Peyer's patch (tissue), 4 donors: ENCODE results near the gene DTL.

Experiments
- POLR2A ChIP-seq, 2 donors: fragments of 450-650 bp; IDR thresholded peaks; one replicate each; pipeline ENCODE4 v1.5.1; 2017; ENCODE audit warnings: antibody characterized with exemption in 2 of 2, mild to moderate bottlenecking in 2 of 2, moderate library complexity in 2 of 2
- TF ChIP-seq, protein P1 (sequence below), 6 experiments: fragments of 450-650 bp in 4 of 6; fragments of 200-600 bp in 2 of 6; sonication (generic) in 1 of 6; IDR thresholded peaks; one replicate each; pipeline ENCODE4 v1.5.1; 2017 to 2019; ENCODE audit warnings: antibody characterized with exemption in 6 of 6, mild to moderate bottlenecking in 3 of 6, moderate library complexity in 1 of 6

DNA sequence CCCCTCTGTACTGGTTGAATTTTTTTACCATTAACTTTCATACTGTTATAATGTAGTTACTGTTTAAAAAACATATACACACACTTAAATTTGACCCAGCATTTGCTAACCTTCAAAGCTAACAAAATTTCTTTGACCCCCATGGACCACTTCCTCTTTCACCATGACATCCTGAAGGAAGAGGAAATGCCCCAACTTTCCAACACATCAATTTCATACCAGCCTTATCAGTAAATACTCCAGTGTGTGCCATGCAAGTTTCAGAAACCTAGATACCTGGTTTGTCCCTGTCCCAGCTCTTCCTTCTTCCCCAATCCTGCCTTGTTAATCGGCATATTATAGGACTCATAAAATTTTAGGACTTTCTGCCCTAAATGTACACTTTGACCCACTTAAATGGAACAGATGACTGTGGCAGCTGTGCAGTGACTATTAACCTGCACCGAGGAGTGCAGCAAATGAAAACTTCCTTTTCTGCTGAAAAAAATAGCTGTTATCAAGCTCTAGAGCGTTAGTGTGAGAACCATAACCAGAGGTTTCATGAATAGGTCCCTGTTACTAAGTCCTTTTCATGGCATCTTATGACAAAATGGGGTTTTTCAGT, 54.1 kb downstream of the DTL start:
- TF ChIP-seq, protein P1, sequence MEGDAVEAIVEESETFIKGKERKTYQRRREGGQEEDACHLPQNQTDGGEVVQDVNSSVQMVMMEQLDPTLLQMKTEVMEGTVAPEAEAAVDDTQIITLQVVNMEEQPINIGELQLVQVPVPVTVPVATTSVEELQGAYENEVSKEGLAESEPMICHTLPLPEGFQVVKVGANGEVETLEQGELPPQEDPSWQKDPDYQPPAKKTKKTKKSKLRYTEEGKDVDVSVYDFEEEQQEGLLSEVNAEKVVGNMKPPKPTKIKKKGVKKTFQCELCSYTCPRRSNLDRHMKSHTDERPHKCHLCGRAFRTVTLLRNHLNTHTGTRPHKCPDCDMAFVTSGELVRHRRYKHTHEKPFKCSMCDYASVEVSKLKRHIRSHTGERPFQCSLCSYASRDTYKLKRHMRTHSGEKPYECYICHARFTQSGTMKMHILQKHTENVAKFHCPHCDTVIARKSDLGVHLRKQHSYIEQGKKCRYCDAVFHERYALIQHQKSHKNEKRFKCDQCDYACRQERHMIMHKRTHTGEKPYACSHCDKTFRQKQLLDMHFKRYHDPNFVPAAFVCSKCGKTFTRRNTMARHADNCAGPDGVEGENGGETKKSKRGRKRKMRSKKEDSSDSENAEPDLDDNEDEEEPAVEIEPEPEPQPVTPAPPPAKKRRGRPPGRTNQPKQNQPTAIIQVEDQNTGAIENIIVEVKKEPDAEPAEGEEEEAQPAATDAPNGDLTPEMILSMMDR (IDR thresholded peaks at IDR 0.05), result no peak
- no peak for TF ChIP-seq POLR2A (IDR thresholded peaks at IDR 0.05)
